ENCODE results near the gene EPHA5. TPM values are rescaled to one million over a fixed set of nuclear protein-coding genes. Genes with fewer than 3 reads are reported as not detected.

Gene EPHA5
- total RNA-seq, 1 experiment from 2014 or later = not detected

DNA sequence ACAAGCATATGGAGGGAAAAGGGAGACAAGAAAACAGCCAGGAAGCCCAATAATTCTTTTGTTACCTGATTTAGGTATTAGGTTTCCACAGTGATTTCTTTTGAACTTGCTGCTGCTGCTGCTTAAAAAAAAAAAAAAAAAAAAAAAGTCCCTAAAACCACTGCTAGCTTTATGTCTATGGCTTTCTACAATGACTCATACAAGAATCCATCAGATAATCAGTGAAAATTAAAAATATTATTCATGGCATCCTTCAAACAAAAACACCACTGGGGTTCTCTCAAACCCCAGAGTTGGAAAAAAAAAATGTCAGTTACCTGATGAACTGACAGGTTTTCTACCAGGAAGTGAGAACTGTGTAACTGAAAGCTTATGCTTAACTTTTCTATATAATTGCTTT is 14.3 kb downstream of the EPHA5 start:
- no peaks in the 10 kb centered on the region for H3K9me2 ChIP-seq (ENCODE audit: insufficient read depth)
- H3K9me3 ChIP-seq (ENCODE audit: control insufficient read depth in 1 of 2, insufficient read depth in 1 of 2, low read depth in 1 of 2, low read length in 2 of 2) = peaks cover 0 to 6% of the 10 kb centered on the region in 2 experiments; a peak in 2 of 4 replicates
- intact Hi-C loops (cut with micrococcal nuclease) = no loop called here
- H3K4me2 ChIP-seq (ENCODE audit: low read length) = no peak overlapping the region
- RAD21 ChIA-PET (ENCODE audit: low non-redundant PET in 1 of 2, low total read pairs in 2 of 2, uncharacterized antibody in 2 of 2, unreplicated experiment in 2 of 2) = no interaction called here
- H3K36me3 ChIP-seq (ENCODE audit: control insufficient read depth in 1 of 2, insufficient read depth in 2 of 2, low read length in 2 of 2) = no peaks in the 10 kb centered on the region
- H3K27me3 ChIP-seq (ENCODE audit: insufficient read depth, low read length) = no peaks in the 10 kb centered on the region
- TF ChIP-seq ZNF274 (IDR thresholded peaks at IDR 0.05; ENCODE audit: low read depth, low read length) = no peak
- TF ChIP-seq SP1 (IDR thresholded peaks at IDR 0.05; ENCODE audit: low read depth) = no peak
- TF ChIP-seq EZH2 (IDR thresholded peaks at IDR 0.05) = no peak
- no peak for TF ChIP-seq CEBPB (IDR thresholded peaks at IDR 0.05; ENCODE audit: low read depth)
- no peak for TF ChIP-seq ELF1 (IDR thresholded peaks at IDR 0.05; ENCODE audit: borderline replicate concordance, low read depth)
- no peak for TF ChIP-seq YY1 (IDR thresholded peaks at IDR 0.05; ENCODE audit: extremely low read depth, insufficient replicate concordance, low read depth, low read length)
- no peak for TF ChIP-seq JUND (IDR thresholded peaks at IDR 0.05)
- no peak for TF ChIP-seq SIN3A (IDR thresholded peaks at IDR 0.05; ENCODE audit: low read depth)
- TF ChIP-seq POLR2A (IDR thresholded peaks at IDR 0.05; ENCODE audit: borderline replicate concordance, extremely low read depth, insufficient read depth, insufficient read length) = no peak
- TF ChIP-seq TCF7L2 (IDR thresholded peaks at IDR 0.05; ENCODE audit: borderline replicate concordance, extremely low read depth, insufficient read depth, insufficient read length) = no peak
- TF ChIP-seq EGR1 (IDR thresholded peaks at IDR 0.05; ENCODE audit: low read depth) = no peak
- TF ChIP-seq SRF (IDR thresholded peaks at IDR 0.05; ENCODE audit: low read depth) = no peak
- TF ChIP-seq FOSL1 (IDR thresholded peaks at IDR 0.05; ENCODE audit: low read depth) = no peak
- no peak for TF ChIP-seq ZFX (IDR thresholded peaks at IDR 0.05)
- TF ChIP-seq, protein P1, sequence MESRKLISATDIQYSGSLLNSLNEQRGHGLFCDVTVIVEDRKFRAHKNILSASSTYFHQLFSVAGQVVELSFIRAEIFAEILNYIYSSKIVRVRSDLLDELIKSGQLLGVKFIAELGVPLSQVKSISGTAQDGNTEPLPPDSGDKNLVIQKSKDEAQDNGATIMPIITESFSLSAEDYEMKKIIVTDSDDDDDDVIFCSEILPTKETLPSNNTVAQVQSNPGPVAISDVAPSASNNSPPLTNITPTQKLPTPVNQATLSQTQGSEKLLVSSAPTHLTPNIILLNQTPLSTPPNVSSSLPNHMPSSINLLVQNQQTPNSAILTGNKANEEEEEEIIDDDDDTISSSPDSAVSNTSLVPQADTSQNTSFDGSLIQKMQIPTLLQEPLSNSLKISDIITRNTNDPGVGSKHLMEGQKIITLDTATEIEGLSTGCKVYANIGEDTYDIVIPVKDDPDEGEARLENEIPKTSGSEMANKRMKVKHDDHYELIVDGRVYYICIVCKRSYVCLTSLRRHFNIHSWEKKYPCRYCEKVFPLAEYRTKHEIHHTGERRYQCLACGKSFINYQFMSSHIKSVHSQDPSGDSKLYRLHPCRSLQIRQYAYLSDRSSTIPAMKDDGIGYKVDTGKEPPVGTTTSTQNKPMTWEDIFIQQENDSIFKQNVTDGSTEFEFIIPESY (IDR thresholded peaks at IDR 0.05; ENCODE audit: extremely low read depth, insufficient replicate concordance, low read length) = no peak
- TF ChIP-seq, protein P2, sequence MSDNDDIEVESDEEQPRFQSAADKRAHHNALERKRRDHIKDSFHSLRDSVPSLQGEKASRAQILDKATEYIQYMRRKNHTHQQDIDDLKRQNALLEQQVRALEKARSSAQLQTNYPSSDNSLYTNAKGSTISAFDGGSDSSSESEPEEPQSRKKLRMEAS (IDR thresholded peaks at IDR 0.05) = no peak
- TF ChIP-seq POLR2AphosphoS5 (IDR thresholded peaks at IDR 0.05; ENCODE audit: low read depth, low read length) = no peak
- no peak for TF ChIP-seq RAD21 (IDR thresholded peaks at IDR 0.05; ENCODE audit: low read depth)
- TF ChIP-seq, protein P3, sequence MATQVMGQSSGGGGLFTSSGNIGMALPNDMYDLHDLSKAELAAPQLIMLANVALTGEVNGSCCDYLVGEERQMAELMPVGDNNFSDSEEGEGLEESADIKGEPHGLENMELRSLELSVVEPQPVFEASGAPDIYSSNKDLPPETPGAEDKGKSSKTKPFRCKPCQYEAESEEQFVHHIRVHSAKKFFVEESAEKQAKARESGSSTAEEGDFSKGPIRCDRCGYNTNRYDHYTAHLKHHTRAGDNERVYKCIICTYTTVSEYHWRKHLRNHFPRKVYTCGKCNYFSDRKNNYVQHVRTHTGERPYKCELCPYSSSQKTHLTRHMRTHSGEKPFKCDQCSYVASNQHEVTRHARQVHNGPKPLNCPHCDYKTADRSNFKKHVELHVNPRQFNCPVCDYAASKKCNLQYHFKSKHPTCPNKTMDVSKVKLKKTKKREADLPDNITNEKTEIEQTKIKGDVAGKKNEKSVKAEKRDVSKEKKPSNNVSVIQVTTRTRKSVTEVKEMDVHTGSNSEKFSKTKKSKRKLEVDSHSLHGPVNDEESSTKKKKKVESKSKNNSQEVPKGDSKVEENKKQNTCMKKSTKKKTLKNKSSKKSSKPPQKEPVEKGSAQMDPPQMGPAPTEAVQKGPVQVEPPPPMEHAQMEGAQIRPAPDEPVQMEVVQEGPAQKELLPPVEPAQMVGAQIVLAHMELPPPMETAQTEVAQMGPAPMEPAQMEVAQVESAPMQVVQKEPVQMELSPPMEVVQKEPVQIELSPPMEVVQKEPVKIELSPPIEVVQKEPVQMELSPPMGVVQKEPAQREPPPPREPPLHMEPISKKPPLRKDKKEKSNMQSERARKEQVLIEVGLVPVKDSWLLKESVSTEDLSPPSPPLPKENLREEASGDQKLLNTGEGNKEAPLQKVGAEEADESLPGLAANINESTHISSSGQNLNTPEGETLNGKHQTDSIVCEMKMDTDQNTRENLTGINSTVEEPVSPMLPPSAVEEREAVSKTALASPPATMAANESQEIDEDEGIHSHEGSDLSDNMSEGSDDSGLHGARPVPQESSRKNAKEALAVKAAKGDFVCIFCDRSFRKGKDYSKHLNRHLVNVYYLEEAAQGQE (IDR thresholded peaks at IDR 0.05; ENCODE audit: low read depth) = no peak
- no peaks in the 10 kb centered on the region for H4K20me1 ChIP-seq (ENCODE audit: insufficient read depth)
- H3K27ac ChIP-seq (ENCODE audit: low read depth, low read length) = no peak overlapping the region
- CTCF ChIA-PET = no interaction called here
- no peaks in the 10 kb centered on the region for H3K79me2 ChIP-seq (ENCODE audit: insufficient read depth, low read length)
- DNase-seq (ENCODE audit: low read depth, low spot score) (no peak), ATAC-seq (no peak)
- H2AFZ ChIP-seq (ENCODE audit: low read depth, low read length, poor library complexity, severe bottlenecking) = no peak overlapping the region
- POLR2A ChIA-PET = no interaction called here
- H3K9ac ChIP-seq (ENCODE audit: low read length) = no peak overlapping the region
- no peak overlapping the region for H3K4me3 ChIP-seq (replicated peaks in 1 of 2; ENCODE audit: low read depth in 1 of 2, low read length in 2 of 2)
- no TSS peak for BruUV-seq (replicated peaks)
- H3K4me1 ChIP-seq (ENCODE audit: control insufficient read depth in 1 of 2, insufficient read depth in 2 of 2, low read length in 2 of 2) = no peaks in the 10 kb centered on the region

Measured in HCT116 (cell line).